Measurements from ENCODE around the gene MSH5.
A peak's percentile ranks its signal among the peaks of the same experiment; 100 is the strongest.

The MSH5 gene

GRCh38 chr6:31769684-31770371 lies 30.0 kb downstream of the MSH5 start:
- peak; percentile 92 for DNase-seq (ENCODE audit: low spot score)
- peak; percentile 88 for TF ChIP-seq CTCF (IDR thresholded peaks at IDR 0.05; ENCODE audit: extremely low read depth, missing control alignments)

GRCh38 chr6:31770860-31771259 lies 31.1 kb downstream of the MSH5 start:
- no peak for DNase-seq (ENCODE audit: low spot score)
- no peak for TF ChIP-seq CTCF (IDR thresholded peaks at IDR 0.05; ENCODE audit: extremely low read depth, missing control alignments)

GRCh38 chr6:31771992-31772358 lies 32.2 kb downstream of the MSH5 start:
- TF ChIP-seq CTCF (IDR thresholded peaks at IDR 0.05; ENCODE audit: extremely low read depth, missing control alignments), result no peak
- DNase-seq (ENCODE audit: low spot score), result no peak

- no peak for TF ChIP-seq CTCF (IDR thresholded peaks at IDR 0.05; ENCODE audit: extremely low read depth, missing control alignments)
- DNase-seq (ENCODE audit: low spot score), result no peak
Observed at GRCh38 chr6:31775184-31775583, 35.4 kb downstream of the MSH5 start.

GRCh38 chr6:31775633-31776484 lies 36.1 kb downstream of the MSH5 start:
- no peak for DNase-seq (ENCODE audit: low spot score)
- TF ChIP-seq CTCF (IDR thresholded peaks at IDR 0.05; ENCODE audit: extremely low read depth, missing control alignments), result no peak

GRCh38 chr6:31776485-31776988 lies 36.7 kb downstream of the MSH5 start:
- no peak for TF ChIP-seq CTCF (IDR thresholded peaks at IDR 0.05; ENCODE audit: extremely low read depth, missing control alignments)

More at GRCh38 chr6:31776485-31776988, 36.7 kb downstream of the MSH5 start:
- no peak for DNase-seq (ENCODE audit: low spot score)

Measured in GM20000 (cell line).